SK-N-SH treated with all-trans-retinoic acid at 6 μM for 48 hours (cell line): ENCODE data around the gene SARS2.

ENCODE experiments used
- ATAC-seq: fragments of 200-7000 bp; cut with Tn5 transposase; 3 replicates; pipeline ENCODE4 v1.9.1; 2020; ENCODE audit warnings: mild to moderate bottlenecking, moderate library complexity
- ARNTL ChIP-seq: fragments of 450-650 bp; formaldehyde crosslinking; IDR thresholded peaks from 2 replicates; pipeline ENCODE4 v1.5.0; 2020; ENCODE audit warnings: low read depth, mild to moderate bottlenecking, moderate library complexity, borderline replicate concordance
- BACH2 ChIP-seq: fragments of 250-450 bp; sonication (Bioruptor Pico); IDR thresholded peaks from 2 replicates; pipeline ENCODE4 v1.9.0; 2021; ENCODE audit warnings: mild to moderate bottlenecking, borderline replicate concordance
- CSDC2 ChIP-seq: fragments of 250-450 bp; sonication (Bioruptor Pico); IDR thresholded peaks from 2 replicates; pipeline ENCODE4 v1.5.0; 2020; ENCODE audit warnings: mild to moderate bottlenecking, moderate library complexity
- ESRRG ChIP-seq: fragments of 250-450 bp; sonication (Bioruptor Pico); IDR thresholded peaks from 2 replicates; pipeline ENCODE4 v1.6.1; 2021; ENCODE audit warnings: mild to moderate bottlenecking
- GLIS3 ChIP-seq: fragments of 250-450 bp; sonication (Bioruptor Pico); IDR thresholded peaks from 2 replicates; pipeline ENCODE4 v1.5.0; 2020; ENCODE audit warnings: mild to moderate bottlenecking, moderate library complexity
- ISL1 ChIP-seq: fragments of 250-450 bp; sonication (Bioruptor Pico); IDR thresholded peaks from 2 replicates; pipeline ENCODE4 v2.1.2; 2022; ENCODE audit warnings: mild to moderate bottlenecking, moderate library complexity
- OSR1 ChIP-seq: fragments of 250-450 bp; sonication (Bioruptor Pico); IDR thresholded peaks from 2 replicates; pipeline ENCODE4 v1.8.0; 2022; ENCODE audit warnings: moderate library complexity, mild to moderate bottlenecking, inconsistent platforms
- PPARA ChIP-seq: fragments of 250-450 bp; sonication (Bioruptor Pico); IDR thresholded peaks from 2 replicates; pipeline ENCODE4 v1.5.0; 2020; ENCODE audit warnings: mild to moderate bottlenecking, borderline replicate concordance
- RARB ChIP-seq: fragments of 250-450 bp; sonication (Bioruptor Pico); IDR thresholded peaks from 2 replicates; pipeline ENCODE4 v1.8.0; 2021; ENCODE audit warnings: mild to moderate bottlenecking, moderate library complexity
- SNAI2 ChIP-seq: fragments of 250-450 bp; sonication (Bioruptor Pico); IDR thresholded peaks from 2 replicates; pipeline ENCODE4 v1.5.0; 2020; ENCODE audit warnings: mild to moderate bottlenecking, moderate library complexity
- TCF4 ChIP-seq: fragments of 250-450 bp; sonication (Bioruptor Pico); IDR thresholded peaks from 2 replicates; pipeline ENCODE4 v1.8.0; 2021; ENCODE audit warnings: mild to moderate bottlenecking, moderate library complexity, borderline replicate concordance
- TOX ChIP-seq: fragments of 250-450 bp; sonication (Bioruptor Pico); IDR thresholded peaks from 2 replicates; pipeline ENCODE4 v1.8.0; 2021; ENCODE audit warnings: mild to moderate bottlenecking, moderate library complexity, borderline replicate concordance
- ZC3H10 ChIP-seq: fragments of 250-450 bp; sonication (Bioruptor Pico); IDR thresholded peaks from 2 replicates; pipeline ENCODE4 v1.5.1; 2021; ENCODE audit warnings: mild to moderate bottlenecking, moderate library complexity
- ZFP3 ChIP-seq: fragments of 250-450 bp; sonication (Bioruptor Pico); IDR thresholded peaks from 2 replicates; pipeline ENCODE4 v1.5.0; 2020; ENCODE audit warnings: mild to moderate bottlenecking, moderate library complexity
- ZFP30 ChIP-seq: fragments of 450-650 bp; formaldehyde crosslinking; IDR thresholded peaks from 2 replicates; pipeline ENCODE4 v1.5.0; 2022; ENCODE audit warnings: mild to moderate bottlenecking, moderate library complexity
- ZNF565 ChIP-seq: fragments of 450-650 bp; formaldehyde crosslinking; conservative IDR thresholded peaks from 2 replicates; pipeline ENCODE4 v1.5.0; 2020; ENCODE audit warnings: low read depth, mild to moderate bottlenecking, moderate library complexity
- ZNF70 ChIP-seq: fragments of 450-650 bp; formaldehyde crosslinking; IDR thresholded peaks from 2 replicates; pipeline ENCODE4 v1.5.0; 2020; ENCODE audit warnings: mild to moderate bottlenecking, moderate library complexity
- ZNF8 ChIP-seq: fragments of 450-650 bp; formaldehyde crosslinking; IDR thresholded peaks from 2 replicates; pipeline ENCODE4 v1.5.0; 2020; ENCODE audit warnings: mild to moderate bottlenecking, moderate library complexity
- TF ChIP-seq, protein P1 (sequence below): fragments of 250-450 bp; sonication (Bioruptor Pico); IDR thresholded peaks from 2 replicates; pipeline ENCODE4 v1.8.0; 2021; ENCODE audit warnings: low read depth, mild to moderate bottlenecking, moderate library complexity, borderline replicate concordance
- TF ChIP-seq, protein P2 (sequence below): fragments of 250-450 bp; sonication (Bioruptor Pico); IDR thresholded peaks from 2 replicates; pipeline ENCODE4 v1.8.0; 2020; ENCODE audit warnings: mild to moderate bottlenecking, moderate library complexity, borderline replicate concordance
- TF ChIP-seq, protein P3 (sequence below): fragments of 250-450 bp; sonication (Bioruptor Pico); IDR thresholded peaks from 2 replicates; pipeline ENCODE4 v1.5.1; 2021; ENCODE audit warnings: mild to moderate bottlenecking, moderate library complexity
- TF ChIP-seq, protein P4 (sequence below): fragments of 250-450 bp; sonication (Bioruptor Pico); IDR thresholded peaks from 2 replicates; pipeline ENCODE4 v1.5.0; 2020; ENCODE audit warnings: mild to moderate bottlenecking, moderate library complexity
- TF ChIP-seq, protein P5 (sequence below): fragments of 250-450 bp; sonication (Bioruptor Pico); IDR thresholded peaks from 2 replicates; pipeline ENCODE4 v1.5.1; 2020; ENCODE audit warnings: low read depth, mild to moderate bottlenecking, moderate library complexity

SARS2 gene

DNA sequence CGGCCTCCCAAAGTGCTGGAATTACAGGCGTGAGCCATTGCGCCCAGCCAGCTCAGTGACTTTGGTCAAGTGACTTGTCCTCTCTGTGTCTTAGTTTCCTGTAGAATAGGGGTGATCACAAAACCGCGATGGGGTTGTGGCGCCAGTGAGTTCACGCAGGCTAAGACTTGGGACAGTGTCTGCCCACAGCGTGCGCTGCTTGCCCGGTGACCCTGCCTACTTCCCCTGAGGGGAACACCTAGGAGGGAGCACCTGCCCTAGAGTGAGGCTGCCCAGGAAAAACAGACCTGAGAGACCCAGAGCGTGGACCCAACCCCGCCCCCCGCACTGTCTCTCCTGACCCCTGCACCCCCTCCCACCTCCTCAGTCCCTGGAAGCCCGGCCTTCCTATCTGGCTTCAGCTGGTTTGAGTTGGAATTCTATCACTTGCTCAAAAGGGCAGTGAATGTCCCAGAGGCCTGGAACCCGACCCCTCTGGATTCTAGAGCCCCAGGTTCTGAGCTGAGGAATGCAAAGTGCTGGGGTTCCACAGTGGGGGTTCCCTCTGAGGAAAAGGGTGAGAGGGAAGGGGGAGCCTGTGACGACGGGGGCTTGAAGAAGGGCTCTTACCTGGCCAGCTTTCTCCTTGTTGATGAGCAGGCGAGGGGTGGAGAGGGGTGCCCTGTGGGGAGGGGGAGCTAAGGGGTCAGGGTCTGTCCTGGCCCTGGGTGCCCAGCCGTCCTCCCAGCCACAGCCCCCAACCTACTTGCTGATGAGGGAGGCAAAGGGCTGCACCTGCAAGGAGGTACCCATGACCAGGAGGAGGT, 50.3 kb downstream of the SARS2 start:
- no peak for TF ChIP-seq ZNF70 (CRISPR knock-in tag)
- ATAC-seq, result no peak

DNA sequence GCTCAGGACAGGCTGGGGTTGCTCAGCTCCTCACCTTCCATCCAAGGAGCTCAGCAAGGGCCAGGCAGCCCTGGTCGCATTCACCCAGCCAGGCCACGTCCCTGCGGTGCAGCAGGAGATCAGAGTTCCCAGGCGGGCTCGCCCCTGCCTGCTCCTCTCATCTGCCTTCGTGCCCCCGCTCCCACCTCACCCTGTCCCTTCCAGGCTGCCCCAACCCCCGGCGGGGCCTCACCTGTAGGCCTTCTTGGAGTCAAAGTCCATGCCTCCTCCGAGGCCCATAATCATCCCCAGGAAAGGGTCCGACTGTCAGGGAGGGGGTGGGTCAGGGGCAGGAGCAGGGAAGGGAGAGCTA, 51.2 kb downstream of the SARS2 start:
- ATAC-seq, result no peak
- TF ChIP-seq CSDC2 (CRISPR knock-in tag) (no peak), OSR1 (CRISPR knock-in tag) (no peak), TCF4 (no peak), GLIS3 (CRISPR knock-in tag) (no peak), SNAI2 (CRISPR knock-in tag) (no peak), TOX (CRISPR knock-in tag) (no peak), RARB (no peak), ZFP30 (no peak), PPARA (CRISPR knock-in tag) (no peak), ZNF70 (CRISPR knock-in tag) (no peak), ISL1 (CRISPR knock-in tag) (no peak), ESRRG (no peak), BACH2 (no peak)
- TF ChIP-seq, protein P1, sequence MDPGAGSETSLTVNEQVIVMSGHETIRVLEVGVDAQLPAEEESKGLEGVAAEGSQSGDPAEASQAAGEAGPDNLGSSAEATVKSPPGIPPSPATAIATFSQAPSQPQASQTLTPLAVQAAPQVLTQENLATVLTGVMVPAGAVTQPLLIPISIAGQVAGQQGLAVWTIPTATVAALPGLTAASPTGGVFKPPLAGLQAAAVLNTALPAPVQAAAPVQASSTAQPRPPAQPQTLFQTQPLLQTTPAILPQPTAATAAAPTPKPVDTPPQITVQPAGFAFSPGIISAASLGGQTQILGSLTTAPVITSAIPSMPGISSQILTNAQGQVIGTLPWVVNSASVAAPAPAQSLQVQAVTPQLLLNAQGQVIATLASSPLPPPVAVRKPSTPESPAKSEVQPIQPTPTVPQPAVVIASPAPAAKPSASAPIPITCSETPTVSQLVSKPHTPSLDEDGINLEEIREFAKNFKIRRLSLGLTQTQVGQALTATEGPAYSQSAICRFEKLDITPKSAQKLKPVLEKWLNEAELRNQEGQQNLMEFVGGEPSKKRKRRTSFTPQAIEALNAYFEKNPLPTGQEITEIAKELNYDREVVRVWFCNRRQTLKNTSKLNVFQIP (CRISPR knock-in tag), result no peak
- TF ChIP-seq, protein P2, sequence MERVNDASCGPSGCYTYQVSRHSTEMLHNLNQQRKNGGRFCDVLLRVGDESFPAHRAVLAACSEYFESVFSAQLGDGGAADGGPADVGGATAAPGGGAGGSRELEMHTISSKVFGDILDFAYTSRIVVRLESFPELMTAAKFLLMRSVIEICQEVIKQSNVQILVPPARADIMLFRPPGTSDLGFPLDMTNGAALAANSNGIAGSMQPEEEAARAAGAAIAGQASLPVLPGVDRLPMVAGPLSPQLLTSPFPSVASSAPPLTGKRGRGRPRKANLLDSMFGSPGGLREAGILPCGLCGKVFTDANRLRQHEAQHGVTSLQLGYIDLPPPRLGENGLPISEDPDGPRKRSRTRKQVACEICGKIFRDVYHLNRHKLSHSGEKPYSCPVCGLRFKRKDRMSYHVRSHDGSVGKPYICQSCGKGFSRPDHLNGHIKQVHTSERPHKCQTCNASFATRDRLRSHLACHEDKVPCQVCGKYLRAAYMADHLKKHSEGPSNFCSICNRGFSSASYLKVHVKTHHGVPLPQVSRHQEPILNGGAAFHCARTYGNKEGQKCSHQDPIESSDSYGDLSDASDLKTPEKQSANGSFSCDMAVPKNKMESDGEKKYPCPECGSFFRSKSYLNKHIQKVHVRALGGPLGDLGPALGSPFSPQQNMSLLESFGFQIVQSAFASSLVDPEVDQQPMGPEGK (CRISPR knock-in tag), result no peak
- TF ChIP-seq, protein P3, sequence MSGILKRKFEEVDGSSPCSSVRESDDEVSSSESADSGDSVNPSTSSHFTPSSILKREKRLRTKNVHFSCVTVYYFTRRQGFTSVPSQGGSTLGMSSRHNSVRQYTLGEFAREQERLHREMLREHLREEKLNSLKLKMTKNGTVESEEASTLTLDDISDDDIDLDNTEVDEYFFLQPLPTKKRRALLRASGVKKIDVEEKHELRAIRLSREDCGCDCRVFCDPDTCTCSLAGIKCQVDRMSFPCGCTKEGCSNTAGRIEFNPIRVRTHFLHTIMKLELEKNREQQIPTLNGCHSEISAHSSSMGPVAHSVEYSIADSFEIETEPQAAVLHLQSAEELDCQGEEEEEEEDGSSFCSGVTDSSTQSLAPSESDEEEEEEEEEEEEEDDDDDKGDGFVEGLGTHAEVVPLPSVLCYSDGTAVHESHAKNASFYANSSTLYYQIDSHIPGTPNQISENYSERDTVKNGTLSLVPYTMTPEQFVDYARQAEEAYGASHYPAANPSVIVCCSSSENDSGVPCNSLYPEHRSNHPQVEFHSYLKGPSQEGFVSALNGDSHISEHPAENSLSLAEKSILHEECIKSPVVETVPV (CRISPR knock-in tag), result no peak
- TF ChIP-seq, protein P4, sequence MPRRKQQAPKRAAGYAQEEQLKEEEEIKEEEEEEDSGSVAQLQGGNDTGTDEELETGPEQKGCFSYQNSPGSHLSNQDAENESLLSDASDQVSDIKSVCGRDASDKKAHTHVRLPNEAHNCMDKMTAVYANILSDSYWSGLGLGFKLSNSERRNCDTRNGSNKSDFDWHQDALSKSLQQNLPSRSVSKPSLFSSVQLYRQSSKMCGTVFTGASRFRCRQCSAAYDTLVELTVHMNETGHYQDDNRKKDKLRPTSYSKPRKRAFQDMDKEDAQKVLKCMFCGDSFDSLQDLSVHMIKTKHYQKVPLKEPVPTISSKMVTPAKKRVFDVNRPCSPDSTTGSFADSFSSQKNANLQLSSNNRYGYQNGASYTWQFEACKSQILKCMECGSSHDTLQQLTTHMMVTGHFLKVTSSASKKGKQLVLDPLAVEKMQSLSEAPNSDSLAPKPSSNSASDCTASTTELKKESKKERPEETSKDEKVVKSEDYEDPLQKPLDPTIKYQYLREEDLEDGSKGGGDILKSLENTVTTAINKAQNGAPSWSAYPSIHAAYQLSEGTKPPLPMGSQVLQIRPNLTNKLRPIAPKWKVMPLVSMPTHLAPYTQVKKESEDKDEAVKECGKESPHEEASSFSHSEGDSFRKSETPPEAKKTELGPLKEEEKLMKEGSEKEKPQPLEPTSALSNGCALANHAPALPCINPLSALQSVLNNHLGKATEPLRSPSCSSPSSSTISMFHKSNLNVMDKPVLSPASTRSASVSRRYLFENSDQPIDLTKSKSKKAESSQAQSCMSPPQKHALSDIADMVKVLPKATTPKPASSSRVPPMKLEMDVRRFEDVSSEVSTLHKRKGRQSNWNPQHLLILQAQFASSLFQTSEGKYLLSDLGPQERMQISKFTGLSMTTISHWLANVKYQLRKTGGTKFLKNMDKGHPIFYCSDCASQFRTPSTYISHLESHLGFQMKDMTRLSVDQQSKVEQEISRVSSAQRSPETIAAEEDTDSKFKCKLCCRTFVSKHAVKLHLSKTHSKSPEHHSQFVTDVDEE (CRISPR knock-in tag), result no peak
- TF ChIP-seq, protein P5, sequence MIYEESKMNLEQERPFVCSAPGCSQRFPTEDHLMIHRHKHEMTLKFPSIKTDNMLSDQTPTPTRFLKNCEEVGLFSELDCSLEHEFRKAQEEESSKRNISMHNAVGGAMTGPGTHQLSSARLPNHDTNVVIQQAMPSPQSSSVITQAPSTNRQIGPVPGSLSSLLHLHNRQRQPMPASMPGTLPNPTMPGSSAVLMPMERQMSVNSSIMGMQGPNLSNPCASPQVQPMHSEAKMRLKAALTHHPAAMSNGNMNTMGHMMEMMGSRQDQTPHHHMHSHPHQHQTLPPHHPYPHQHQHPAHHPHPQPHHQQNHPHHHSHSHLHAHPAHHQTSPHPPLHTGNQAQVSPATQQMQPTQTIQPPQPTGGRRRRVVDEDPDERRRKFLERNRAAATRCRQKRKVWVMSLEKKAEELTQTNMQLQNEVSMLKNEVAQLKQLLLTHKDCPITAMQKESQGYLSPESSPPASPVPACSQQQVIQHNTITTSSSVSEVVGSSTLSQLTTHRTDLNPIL (CRISPR knock-in tag), result no peak

DNA sequence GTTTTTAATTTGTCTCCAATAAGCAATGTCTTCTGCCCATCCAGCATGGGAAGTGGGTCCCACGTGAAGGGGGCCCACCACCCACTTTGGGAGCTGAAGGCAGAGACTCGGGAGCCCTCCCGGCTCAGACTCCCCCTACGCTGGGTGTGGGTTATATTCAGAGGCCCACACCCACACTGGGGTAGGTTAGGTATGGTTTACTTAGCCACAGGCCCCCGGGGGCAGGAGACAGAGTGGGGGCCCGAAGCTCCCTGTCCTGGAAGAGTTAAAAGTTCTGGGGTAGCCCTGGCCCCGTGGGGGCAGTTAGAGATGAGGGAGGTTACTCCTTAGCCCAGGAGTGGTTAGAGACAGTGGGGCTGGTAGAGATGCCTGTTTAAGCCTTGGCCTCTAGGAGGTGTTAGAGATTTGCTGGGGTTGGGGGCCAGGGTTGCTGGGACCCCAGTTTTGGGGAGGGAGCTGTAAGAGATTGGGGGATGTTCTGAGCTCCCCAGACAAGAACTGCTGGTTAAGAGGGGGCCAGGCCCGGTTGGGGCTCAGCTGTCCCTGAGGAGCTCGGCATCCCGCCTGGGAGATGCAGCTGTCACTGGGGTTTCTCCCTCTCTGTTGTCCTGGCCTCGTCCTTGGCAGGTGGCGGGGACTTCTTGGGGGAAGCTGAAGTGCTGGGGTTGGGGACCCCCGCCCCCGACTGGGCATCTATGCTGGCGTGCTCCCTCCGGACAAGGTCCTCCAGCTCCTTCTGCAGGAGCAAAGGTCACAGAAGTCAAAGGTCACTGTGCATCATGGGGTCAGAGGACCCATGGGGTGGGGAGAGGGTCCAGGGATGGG, 51.8 kb downstream of the SARS2 start:
- no peak for ATAC-seq

More for the DNA sequence above, 51.8 kb downstream of the SARS2 start:
- TF ChIP-seq, protein P1 (CRISPR knock-in tag), result no peak
- no peak for TF ChIP-seq ARNTL (CRISPR knock-in tag)
- no peak for TF ChIP-seq ZC3H10
- TF ChIP-seq ZFP3 (CRISPR knock-in tag), result no peak
- no peak for TF ChIP-seq ZNF565 (CRISPR knock-in tag)
- TF ChIP-seq, protein P2 (CRISPR knock-in tag), result no peak
- no peak for TF ChIP-seq CSDC2 (CRISPR knock-in tag)
- TF ChIP-seq RARB, result no peak
- TF ChIP-seq ZNF8, result no peak
- TF ChIP-seq, protein P5 (CRISPR knock-in tag), result no peak
- TF ChIP-seq ZFP30, result no peak
